A549 (cell line): ENCODE results near the gene SMC1A. TPM values are rescaled to one million over a fixed set of nuclear protein-coding genes. Genes with fewer than 3 reads are reported as not detected.
"Not testable (repeated sequence)": the region's sequence is repeated elsewhere in the genome, so short reads cannot be mapped to it uniquely, and the experiment has no call there.

Source experiments
- ATAC-seq, 2 experiments: fragments of 200-7000 bp in 1 of 2; fragments of >200 bp in 1 of 2; cut with Nextera tagmentation in 1 of 2; cut with Tn5 transposase in 1 of 2; 3 replicates each; pipeline versions ENCODE4 v1.8.0 to v1.9.1; 2018 to 2020; ENCODE audit warnings: mild to moderate bottlenecking in 1 of 2, moderate library complexity in 1 of 2
- CTCF ChIA-PET: fragments of 300-600 bp; sonication (Branson Sonifier 250); formaldehyde crosslinking; extraction: SDS; loops from one replicate; lab custom pipeline; 2021; ENCODE audit warnings: antibody characterized with exemption, inconsistent platforms; lab: Yijun Ruan, JAX
- POLR2A ChIA-PET: fragments of 350-600 bp; formaldehyde crosslinking; extraction: SDS; loops from one replicate; lab custom pipeline; 2021; ENCODE audit warnings: antibody characterized with exemption, inconsistent platforms; lab: Yijun Ruan, JAX
- DNase-seq, 2 experiments: peaks; one replicate each; pipeline versions ENCODE4 v3.0.0 to v3.0.0-alpha.2; 2011 to 2016; ENCODE audit warnings: low read depth in 1 of 2, low spot score in 1 of 2
- FAIRE-seq: peaks from 2 replicates; lab custom pipeline; 2011; peaks lifted over from hg19 to GRCh38; lab: Jason Lieb, UNC
- H3K27ac ChIP-seq, 2 experiments: fragments of >200 bp; sonication (Bioruptor Twin); formaldehyde crosslinking; 3 replicates each; pipeline ENCODE4 v1.5.1; 2016 to 2017
- H3K4me1 ChIP-seq: fragments of >200 bp; sonication (Bioruptor Twin); formaldehyde crosslinking; 3 replicates; pipeline ENCODE4 v1.6.1; 2016
- H3K4me2 ChIP-seq: fragments of >200 bp; sonication (Bioruptor Twin); formaldehyde crosslinking; 3 replicates; pipeline ENCODE4 v1.6.1; 2016
- H3K4me3 ChIP-seq: fragments of >200 bp; sonication (Bioruptor Twin); formaldehyde crosslinking; 3 replicates; pipeline ENCODE4 v1.5.1; 2016
- H3K9me3 ChIP-seq: fragments of >200 bp; sonication (Bioruptor Twin); formaldehyde crosslinking; 3 replicates; pipeline ENCODE4 v1.6.1; 2016
- CEBPB ChIP-seq, 2 experiments: fragments of >200 bp in 1 of 2; sonication (Bioruptor Twin) in 1 of 2; formaldehyde crosslinking in 1 of 2; IDR thresholded peaks; 2 replicates each; pipeline ENCODE4 v1.6.1; 2012 to 2016
- CHD2 ChIP-seq: fragments of 150-350 bp; IDR thresholded peaks from 2 replicates; pipeline ENCODE4 v1.6.1; 2014; ENCODE audit warnings: low read length; ENCODE audit not compliant: partially characterized antibody
- CHD4 ChIP-seq: fragments of 200-600 bp; sonication (generic); IDR thresholded peaks from 2 replicates; pipeline ENCODE4 v1.6.1; 2016; ENCODE audit warnings: antibody characterized with exemption, mild to moderate bottlenecking, borderline replicate concordance
- CTCF ChIP-seq: fragments of >200 bp; sonication (Bioruptor Twin); formaldehyde crosslinking; IDR thresholded peaks from 3 replicates; pipeline ENCODE4 v1.5.1; 2016
- E2F6 ChIP-seq: IDR thresholded peaks from 2 replicates; pipeline ENCODE4 v1.6.1; 2012; ENCODE audit warnings: low read depth, borderline replicate concordance
- EHF ChIP-seq: fragments of 250-450 bp; sonication (Bioruptor Pico); IDR thresholded peaks from 2 replicates; pipeline ENCODE4 v1.5.0; 2020; ENCODE audit warnings: mild to moderate bottlenecking
- EHMT2 ChIP-seq: fragments of 200-600 bp; sonication (generic); IDR thresholded peaks from 2 replicates; pipeline ENCODE4 v1.6.1; 2016; ENCODE audit warnings: antibody characterized with exemption, low read depth, mild to moderate bottlenecking, moderate library complexity
- ESRRA ChIP-seq: fragments of 150-350 bp; IDR thresholded peaks from 2 replicates; pipeline ENCODE4 v1.6.1; 2014; ENCODE audit warnings: mild to moderate bottlenecking, low read length, borderline replicate concordance
- FOSL2 ChIP-seq, 2 experiments: fragments of 450-650 bp in 1 of 2; fragments of >200 bp in 1 of 2; sonication (Bioruptor Twin) in 1 of 2; formaldehyde crosslinking; IDR thresholded peaks; 2 replicates each; pipeline versions ENCODE4 v1.5.0 to v1.6.1; 2016 to 2020; ENCODE audit warnings: mild to moderate bottlenecking in 1 of 2, moderate library complexity in 1 of 2
- FOXS1 ChIP-seq: fragments of 250-450 bp; sonication (Bioruptor Pico); IDR thresholded peaks from 2 replicates; pipeline ENCODE4 v1.5.0; 2020; ENCODE audit warnings: mild to moderate bottlenecking, moderate library complexity
- HEYL ChIP-seq: fragments of 250-450 bp; sonication (Bioruptor Pico); IDR thresholded peaks from 2 replicates; pipeline ENCODE4 v1.8.0; 2021; ENCODE audit warnings: mild to moderate bottlenecking, moderate library complexity
- HMGXB4 ChIP-seq: fragments of 250-450 bp; sonication (Bioruptor Pico); IDR thresholded peaks from 2 replicates; pipeline ENCODE4 v1.5.0; 2021; ENCODE audit warnings: mild to moderate bottlenecking, moderate library complexity, borderline replicate concordance
- HOXA7 ChIP-seq: fragments of 250-450 bp; sonication (Bioruptor Pico); IDR thresholded peaks from 2 replicates; pipeline ENCODE4 v1.5.0; 2020; ENCODE audit warnings: mild to moderate bottlenecking, moderate library complexity
- HOXB13 ChIP-seq: fragments of 250-450 bp; sonication (Bioruptor Pico); IDR thresholded peaks from 2 replicates; pipeline ENCODE4 v1.5.0; 2020; ENCODE audit warnings: low read depth, mild to moderate bottlenecking, moderate library complexity
- MAFK ChIP-seq: fragments of 450-650 bp; IDR thresholded peaks from 2 replicates; pipeline ENCODE4 v1.6.1; 2014; ENCODE audit not compliant: partially characterized antibody
- NFE2L2 ChIP-seq: fragments of 150-350 bp; conservative IDR thresholded peaks from 2 replicates; pipeline ENCODE4 v1.6.1; 2014; ENCODE audit warnings: low read length
- NPAS2 ChIP-seq: fragments of 250-450 bp; sonication (Bioruptor Pico); IDR thresholded peaks from 2 replicates; pipeline ENCODE4 v1.8.0; 2022; ENCODE audit warnings: mild to moderate bottlenecking, moderate library complexity, borderline replicate concordance
- NR3C1 ChIP-seq: fragments of >200 bp; sonication (Bioruptor Twin); formaldehyde crosslinking; IDR thresholded peaks from 3 replicates; pipeline ENCODE4 v1.6.1; 2017
- POLR2A ChIP-seq: IDR thresholded peaks from 2 replicates; pipeline ENCODE4 v1.6.1; 2012; ENCODE audit warnings: mild to moderate bottlenecking, low read length
- POLR2AphosphoS2 ChIP-seq: conservative IDR thresholded peaks from 2 replicates; pipeline ENCODE4 v1.6.1; 2012; ENCODE audit warnings: low read length, improper control_type of control experiment, inconsistent platforms
- SREBF2 ChIP-seq: fragments of 450-650 bp; IDR thresholded peaks from 2 replicates; pipeline ENCODE4 v1.6.1; 2014; ENCODE audit warnings: mild to moderate bottlenecking, moderate library complexity
- WGBS: methylation state at CpG from one replicate; pipeline ENCODE4 v1.1.6; 2017; ENCODE audit errors: missing lambda C conversion rate; 5-methylcytosine and 5-hydroxymethylcytosine counted together
- polyA plus RNA-seq, 4 experiments: library from polyadenylated mRNA; depleted of rRNA in 3 of 4; stranded (reverse); fragments of >200 nt; fragmentation: RNase III in 1 of 4; extraction: RNeasy Plus Mini Kit Qiagen cat#74134 plus additional on column Dnase treatment in 1 of 4; gene quantifications; 2 replicates in 3 of 4; 3 replicates in 1 of 4; pipeline ENCODE4 v1.2.3, GENCODE V29; 2011 to 2017

The SMC1A gene
- polyA plus RNA-seq, 2 of the 4 experiments (the other 2 are of a cell fraction), result 76.7 to 100 TPM

- ChIA-PET POLR2A (no interaction called here), CTCF (interaction anchor here (1.0 kb wide), 1 partner anchor 9 kb away, joined by 4 read pairs; no protein-coding TSS in a partner anchor)
- DNase-seq (peak in 1 of 2 experiments; percentile 9), FAIRE-seq (no peak), ATAC-seq (peak in 1 of 2 experiments; percentile 44; a peak in 3 of 6 replicates)
- Histone ChIP-seq H3K4me1 (no peaks in the 10 kb centered on the region), H3K4me2 (no peak overlapping the region), H3K9me3 (no peaks in the 10 kb centered on the region), H3K27ac (no peak overlapping the region), H3K4me3 (no peak overlapping the region)
- TF ChIP-seq CTCF (0 out of 3 replicates have a peak, but pooled peaks have one; percentile 9), ESRRA (no peak)
These were observed 47.5 kb downstream of the SMC1A start for GRCh38 chrX:53374923-53375322.

- Histone ChIP-seq H3K4me3 (no peak overlapping the region), H3K9me3 (no peaks in the 10 kb centered on the region), H3K27ac (no peak overlapping the region), H3K4me1 (no peaks in the 10 kb centered on the region), H3K4me2 (no peak overlapping the region)
- ChIA-PET POLR2A (no interaction called here), CTCF (interaction anchor here (0.6 to 1.0 kb wide), 2 partner anchors 10 to 128 kb away, joined by 3 to 4 read pairs; no protein-coding TSS in a partner anchor)
- peak; percentile 51 for FAIRE-seq
- 90% methylated on average over 7 of the region's 7 CpGs for WGBS
- peak; percentile 21 to 36; a peak in 4 of 6 replicates for ATAC-seq
- TF ChIP-seq CHD4, result no peak
- TF ChIP-seq FOXS1, result no peak
- TF ChIP-seq SREBF2, result no peak
- TF ChIP-seq FOSL2 (IDR thresholded peaks at IDR 0.05), result no peak
- no peak for TF ChIP-seq FOSL2 (CRISPR knock-in tag; IDR thresholded peaks at IDR 0.05)
- no peak for TF ChIP-seq HEYL
- no peak for TF ChIP-seq CEBPB (IDR thresholded peaks at IDR 0.05)
- no peak for TF ChIP-seq NPAS2 (CRISPR knock-in tag)
- TF ChIP-seq HOXA7 (CRISPR knock-in tag), result no peak
- TF ChIP-seq MAFK, result no peak
- TF ChIP-seq HOXB13, result no peak
- TF ChIP-seq POLR2AphosphoS2, result no peak
- DNase-seq, result no peak
These were observed 48.1 kb downstream of the SMC1A start for GRCh38 chrX:53374222-53374820.

- POLR2A ChIA-PET, result no interaction called here
- no peak overlapping the region for H3K4me2 ChIP-seq
- no peak for TF ChIP-seq POLR2A
- TF ChIP-seq, all 56 proteins: peak for 0
- no peaks in the 10 kb centered on the region for H3K4me1 ChIP-seq
- ATAC-seq (no peak; a peak in 2 of 6 replicates), FAIRE-seq (no peak), DNase-seq (no peak)
- no peaks in the 10 kb centered on the region for H3K9me3 ChIP-seq
- WGBS, result 28% methylated on average over 2 of the region's 2 CpGs
- H3K27ac ChIP-seq, result no peak overlapping the region
- no peak overlapping the region for H3K4me3 ChIP-seq
- CTCF ChIA-PET, result no interaction called here
These were observed 49.1 kb downstream of the SMC1A start for GRCh38 chrX:53373307-53373706.

- H3K27ac ChIP-seq, DNase-seq, POLR2A ChIA-PET, CTCF ChIA-PET, H3K4me2 ChIP-seq, H3K9me3 ChIP-seq, H3K4me1 ChIP-seq, H3K4me3 ChIP-seq, ATAC-seq: not testable (repeated sequence)
- peak; percentile 90 for FAIRE-seq
- 92% methylated on average over 1 of the region's 1 CpG for WGBS
These were observed 56.0 kb downstream of the SMC1A start for GRCh38 chrX:53366454-53366853.

- Histone ChIP-seq H3K4me2 (no peak overlapping the region), H3K4me1 (no peaks in the 10 kb centered on the region), H3K27ac (no peak overlapping the region), H3K9me3 (no peaks in the 10 kb centered on the region), H3K4me3 (no peak overlapping the region)
- DNase-seq (no peak), FAIRE-seq (no peak), ATAC-seq (no peak)
- WGBS, result 77% methylated on average over 2 of the region's 2 CpGs
- POLR2A ChIA-PET, result no interaction called here
- CTCF ChIA-PET, result interaction anchor here (0.6 to 1.1 kb wide), 2 partner anchors 16 to 30 kb away, joined by 3 to 4 read pairs; no protein-coding TSS in a partner anchor
- TF ChIP-seq HMGXB4 (CRISPR knock-in tag), result no peak
- no peak for TF ChIP-seq NR3C1
- no peak for TF ChIP-seq CHD2
- no peak for TF ChIP-seq EHF (CRISPR knock-in tag)
- TF ChIP-seq NFE2L2, result no peak
- TF ChIP-seq EHMT2, result no peak
- no peak for TF ChIP-seq ESRRA
- no peak for TF ChIP-seq E2F6
These were observed 60.0 kb downstream of the SMC1A start for GRCh38 chrX:53362449-53362848.
